ENCODE data around the gene TXNRD1.

TXNRD1 gene

GRCh38 chr12:104249017-104249416 is 33.4 kb downstream of the TXNRD1 start:
- no peak for ATAC-seq
- TF ChIP-seq CSRNP3 (CRISPR knock-in tag; IDR thresholded peaks at IDR 0.05) (no peak), OSR1 (CRISPR knock-in tag; IDR thresholded peaks at IDR 0.05) (no peak), ZNF70 (CRISPR knock-in tag; IDR thresholded peaks at IDR 0.05) (no peak), TCF4 (CRISPR knock-in tag; IDR thresholded peaks at IDR 0.05; ENCODE audit: borderline replicate concordance) (no peak), RARB (CRISPR knock-in tag; IDR thresholded peaks at IDR 0.05) (no peak), PPARA (CRISPR knock-in tag; IDR thresholded peaks at IDR 0.05; ENCODE audit: borderline replicate concordance) (no peak), ISL1 (CRISPR knock-in tag; IDR thresholded peaks at IDR 0.05) (no peak), ZNF8 (CRISPR knock-in tag; IDR thresholded peaks at IDR 0.05) (no peak), BACH2 (CRISPR knock-in tag; IDR thresholded peaks at IDR 0.05; ENCODE audit: borderline replicate concordance) (no peak), TSHZ2 (CRISPR knock-in tag; IDR thresholded peaks at IDR 0.05) (no peak), CREB5 (CRISPR knock-in tag; IDR thresholded peaks at IDR 0.05; ENCODE audit: low read depth) (no peak), ESRRG (CRISPR knock-in tag; IDR thresholded peaks at IDR 0.05) (no peak), POU6F1 (CRISPR knock-in tag; IDR thresholded peaks at IDR 0.05; ENCODE audit: borderline replicate concordance, low read depth) (no peak), ZFP3 (CRISPR knock-in tag; IDR thresholded peaks at IDR 0.05) (no peak), ARNTL (CRISPR knock-in tag; IDR thresholded peaks at IDR 0.05; ENCODE audit: borderline replicate concordance, low read depth) (no peak), CSDC2 (CRISPR knock-in tag; IDR thresholded peaks at IDR 0.05) (no peak), ZFP30 (CRISPR knock-in tag; IDR thresholded peaks at IDR 0.05) (no peak), GLIS3 (CRISPR knock-in tag; IDR thresholded peaks at IDR 0.05) (no peak), PATZ1 (CRISPR knock-in tag; IDR thresholded peaks at IDR 0.05; ENCODE audit: borderline replicate concordance) (no peak), TOX (CRISPR knock-in tag; IDR thresholded peaks at IDR 0.05; ENCODE audit: borderline replicate concordance) (no peak)

GRCh38 chr12:104249898-104250297 is 34.3 kb downstream of the TXNRD1 start:
- no peak for TF ChIP-seq TOX (CRISPR knock-in tag; IDR thresholded peaks at IDR 0.05; ENCODE audit: borderline replicate concordance)
- no peak for ATAC-seq

GRCh38 chr12:104250366-104251125 is 35.0 kb downstream of the TXNRD1 start:
- ATAC-seq, result no peak; the same call in 2 of the 3 replicates
- no peak for TF ChIP-seq BACH2 (CRISPR knock-in tag; IDR thresholded peaks at IDR 0.05; ENCODE audit: borderline replicate concordance)
- no peak for TF ChIP-seq TCF4 (CRISPR knock-in tag; IDR thresholded peaks at IDR 0.05; ENCODE audit: borderline replicate concordance)
- TF ChIP-seq PPARA (CRISPR knock-in tag; IDR thresholded peaks at IDR 0.05; ENCODE audit: borderline replicate concordance), result no peak
- no peak for TF ChIP-seq ZFP3 (CRISPR knock-in tag; IDR thresholded peaks at IDR 0.05)
- no peak for TF ChIP-seq ZFP30 (CRISPR knock-in tag; IDR thresholded peaks at IDR 0.05)
- no peak for TF ChIP-seq PATZ1 (CRISPR knock-in tag; IDR thresholded peaks at IDR 0.05; ENCODE audit: borderline replicate concordance)

All from SK-N-SH treated with all-trans-retinoic acid at 6 μM for 48 hours (cell line).